ENCODE results near the gene SLC35A4.

DNA sequence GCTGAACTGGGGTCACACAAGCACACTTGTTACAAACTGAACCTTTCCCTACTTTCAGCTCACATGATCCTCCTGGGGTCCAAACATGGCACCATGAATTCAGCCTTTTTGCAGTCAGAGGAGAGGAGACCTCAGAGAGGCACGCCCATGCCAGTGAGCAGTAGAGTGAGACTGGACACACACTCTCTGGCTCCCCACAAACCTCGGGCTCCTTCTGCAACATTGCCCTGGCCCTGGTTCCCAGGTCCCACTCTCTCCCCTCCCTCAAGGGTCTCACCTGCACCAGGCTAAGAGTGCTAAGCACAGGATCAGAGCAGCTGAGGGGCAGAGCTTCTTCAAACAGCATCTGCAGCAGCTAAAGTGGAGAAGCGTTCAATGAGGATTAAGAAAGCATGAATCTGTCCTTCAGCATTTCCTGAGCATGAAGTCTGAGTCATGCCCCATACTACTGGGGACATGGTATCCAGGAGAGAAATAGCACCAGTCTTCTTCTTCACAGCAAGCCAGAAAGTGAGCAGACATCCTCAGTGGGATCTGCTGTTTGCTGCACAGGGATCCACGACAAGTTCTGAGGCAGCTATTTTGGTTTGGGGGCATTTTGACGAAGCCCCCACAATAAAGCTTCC lies 27.2 kb downstream of the SLC35A4 start:
- peak in 1 of 3 donors; percentile 49 for TF ChIP-seq POLR2AphosphoS5 (IDR thresholded peaks at IDR 0.05)
- TF ChIP-seq, protein P1, sequence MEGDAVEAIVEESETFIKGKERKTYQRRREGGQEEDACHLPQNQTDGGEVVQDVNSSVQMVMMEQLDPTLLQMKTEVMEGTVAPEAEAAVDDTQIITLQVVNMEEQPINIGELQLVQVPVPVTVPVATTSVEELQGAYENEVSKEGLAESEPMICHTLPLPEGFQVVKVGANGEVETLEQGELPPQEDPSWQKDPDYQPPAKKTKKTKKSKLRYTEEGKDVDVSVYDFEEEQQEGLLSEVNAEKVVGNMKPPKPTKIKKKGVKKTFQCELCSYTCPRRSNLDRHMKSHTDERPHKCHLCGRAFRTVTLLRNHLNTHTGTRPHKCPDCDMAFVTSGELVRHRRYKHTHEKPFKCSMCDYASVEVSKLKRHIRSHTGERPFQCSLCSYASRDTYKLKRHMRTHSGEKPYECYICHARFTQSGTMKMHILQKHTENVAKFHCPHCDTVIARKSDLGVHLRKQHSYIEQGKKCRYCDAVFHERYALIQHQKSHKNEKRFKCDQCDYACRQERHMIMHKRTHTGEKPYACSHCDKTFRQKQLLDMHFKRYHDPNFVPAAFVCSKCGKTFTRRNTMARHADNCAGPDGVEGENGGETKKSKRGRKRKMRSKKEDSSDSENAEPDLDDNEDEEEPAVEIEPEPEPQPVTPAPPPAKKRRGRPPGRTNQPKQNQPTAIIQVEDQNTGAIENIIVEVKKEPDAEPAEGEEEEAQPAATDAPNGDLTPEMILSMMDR (IDR thresholded peaks at IDR 0.05 in 8 of 11, conservative IDR thresholded peaks at IDR 0.05 in 3 of 11): no peak
